CD14-positive monocyte (primary cell): Measurements from ENCODE around the gene NTNG2. TPM values are rescaled to one million over a fixed set of nuclear protein-coding genes. Genes with fewer than 3 reads are reported as not detected.
A peak's percentile ranks its signal among the peaks of the same experiment; 100 is the strongest.

Experiments
- DNase-seq, 3 donors: peaks; one replicate each; pipeline ENCODE4 v3.0.0-alpha.2; 2011 to 2022
- H2AFZ ChIP-seq: 2 replicates; pipeline ENCODE4 v1.6.0; 2012; ENCODE audit warnings: mild to moderate bottlenecking, low read depth, low read length, inconsistent platforms; ENCODE audit not compliant: insufficient read depth, poor library complexity, severe bottlenecking
- H3K27ac ChIP-seq, 2 donors: 1 replicate in 1 of 2; 2 replicates in 1 of 2; pipeline ENCODE4 v1.5.1; 2012 to 2013; ENCODE audit warnings: low read length in 2 of 2, control low read depth in 1 of 2, inconsistent platforms in 1 of 2, low read depth in 1 of 2, mild to moderate bottlenecking in 1 of 2
- H3K27me3 ChIP-seq, 2 donors: one replicate each; pipeline versions ENCODE4 v1.6.0 to v1.6.1; 2011 to 2013; ENCODE audit warnings: low read length in 2 of 2; ENCODE audit not compliant: control insufficient read depth in 2 of 2, insufficient read depth in 2 of 2
- H3K36me3 ChIP-seq, 2 donors: replicated peaks in 1 of 2; 1 replicate in 1 of 2; 2 replicates in 1 of 2; pipeline versions ENCODE4 v1.5.1 to v1.6.1; 2012 to 2013; ENCODE audit warnings: low read length in 2 of 2, control low read depth in 1 of 2, inconsistent platforms in 1 of 2, mild to moderate bottlenecking in 1 of 2; ENCODE audit not compliant: insufficient read depth in 2 of 2, control insufficient read depth in 1 of 2
- H3K4me1 ChIP-seq, 2 donors: 1 replicate in 1 of 2; 2 replicates in 1 of 2; pipeline versions ENCODE4 v1.5.1 to v1.6.1; 2012 to 2013; ENCODE audit warnings: low read length in 2 of 2, control low read depth in 1 of 2, inconsistent platforms in 1 of 2, mild to moderate bottlenecking in 1 of 2, moderate library complexity in 1 of 2; ENCODE audit not compliant: insufficient read depth in 2 of 2, control insufficient read depth in 1 of 2
- H3K4me2 ChIP-seq: replicated peaks from 2 replicates; pipeline ENCODE3; 2012; ENCODE audit warnings: low read length, moderate library complexity, mild to moderate bottlenecking; ENCODE audit not compliant: poor library complexity, severe bottlenecking; ENCODE audit errors: extremely low read depth
- H3K4me3 ChIP-seq, 3 experiments: fragments of 200-600 bp in 1 of 3; sonication (generic) in 1 of 3; replicated peaks in 1 of 3; 1 replicate in 2 of 3; 2 replicates in 1 of 3; pipeline ENCODE4 v1.5.1; 2011 to 2013; ENCODE audit warnings: low read length in 3 of 3, mild to moderate bottlenecking in 3 of 3, control low read depth in 2 of 3, low read depth in 2 of 3, inconsistent platforms in 1 of 3, moderate library complexity in 1 of 3
- H3K79me2 ChIP-seq: 2 replicates; pipeline ENCODE4 v1.6.0; 2012; ENCODE audit warnings: mild to moderate bottlenecking, control low read depth, inconsistent platforms, low read length, moderate library complexity; ENCODE audit not compliant: insufficient read depth
- H3K9ac ChIP-seq: 2 replicates; pipeline ENCODE4 v1.6.0; 2017; ENCODE audit warnings: low read length, mild to moderate bottlenecking; ENCODE audit not compliant: insufficient read depth, poor library complexity, severe bottlenecking
- H3K9me3 ChIP-seq, 2 donors: replicated peaks in 1 of 2; 1 replicate in 1 of 2; 2 replicates in 1 of 2; pipeline versions ENCODE4 v1.5.1 to v1.6.1; 2012 to 2013; ENCODE audit warnings: low read length in 2 of 2, control low read depth in 1 of 2; ENCODE audit not compliant: control insufficient read depth in 1 of 2, insufficient read depth in 1 of 2
- H4K20me1 ChIP-seq: 2 replicates; pipeline ENCODE4 v1.6.0; 2012; ENCODE audit warnings: mild to moderate bottlenecking, low read length, control low read depth, moderate library complexity; ENCODE audit not compliant: insufficient read depth
- H3K27ac Mint-ChIP-seq, 7 donors: one replicate each; pipeline ENCODE4 v1.8.0; 2020; ENCODE audit warnings: mild to moderate bottlenecking in 7 of 7, mixed read lengths in 7 of 7, moderate library complexity in 6 of 7, inconsistent platforms in 2 of 7
- H3K27me3 Mint-ChIP-seq, 3 donors: one replicate each; pipeline ENCODE4 v1.8.0; 2021 to 2022; ENCODE audit warnings: low read depth in 3 of 3, mild to moderate bottlenecking in 3 of 3, mixed read lengths in 3 of 3, moderate library complexity in 3 of 3, inconsistent platforms in 1 of 3
- H3K36me3 Mint-ChIP-seq, 2 donors: one replicate each; pipeline ENCODE4 v1.8.0; 2020; ENCODE audit warnings: mixed read lengths in 2 of 2, inconsistent platforms in 1 of 2, mild to moderate bottlenecking in 1 of 2
- H3K4me1 Mint-ChIP-seq: one replicate; pipeline ENCODE4 v1.8.0; 2020; ENCODE audit warnings: mild to moderate bottlenecking, mixed read lengths
- H3K4me3 Mint-ChIP-seq, 2 donors: one replicate each; pipeline ENCODE4 v1.8.0; 2020; ENCODE audit warnings: mild to moderate bottlenecking in 2 of 2, mixed read lengths in 2 of 2, moderate library complexity in 1 of 2
- H3K9me3 Mint-ChIP-seq, 7 donors: one replicate each; pipeline ENCODE4 v1.8.0; 2020 to 2022; ENCODE audit warnings: mixed read lengths in 7 of 7, mild to moderate bottlenecking in 6 of 7, moderate library complexity in 6 of 7, inconsistent platforms in 2 of 7
- CTCF ChIP-seq: fragments of 200-600 bp; IDR thresholded peaks from one replicate; pipeline ENCODE4 v1.8.0; 2022; ENCODE audit warnings: antibody characterized with exemption, mild to moderate bottlenecking
- WGBS: methylation state at CpG from one replicate; pipeline ENCODE4 v1.1.5; 2013; ENCODE audit warnings: missing lambda C conversion rate; ENCODE audit not compliant: insufficient coverage; 5-methylcytosine and 5-hydroxymethylcytosine counted together
- intact Hi-C, 2 donors: fragments of 100-400 bp; cut with micrococcal nuclease; formaldehyde crosslinking; loops; one replicate each; pipeline versions ENCODE4 v1.15.0 to v1.15.1; 2023
- polyA plus RNA-seq, 3 donors: library from polyadenylated mRNA; depleted of rRNA in 1 of 3; unstranded in 2 of 3; stranded (reverse) in 1 of 3; fragments of 300-500 nt in 2 of 3; fragments of >200 nt in 1 of 3; fragmentation: Illumina TruSeq in 2 of 3; gene quantifications; 1 replicate in 2 of 3; 2 replicates in 1 of 3; pipeline ENCODE4 v1.2.3, GENCODE V29; 2012 to 2021

NTNG2 gene
- polyA plus RNA-seq, 3 donors = 2.1 to 10.0 (median 5.0) TPM

GRCh38 chr9:132221941-132222340 is 60.1 kb downstream of the NTNG2 start:
- no peak for DNase-seq
- Histone ChIP-seq H4K20me1 (no peaks in the 10 kb centered on the region), H3K27ac (no peak overlapping the region), H3K4me3 (no peak overlapping the region), H3K27me3 (no peaks in the 10 kb centered on the region), H3K36me3 (no peaks in the 10 kb centered on the region), H2AFZ (no peak overlapping the region), H3K79me2 (no peaks in the 10 kb centered on the region), H3K9ac (no peak overlapping the region), H3K4me1 (peaks cover 78 to 82% of the 10 kb centered on the region in 2 donors), H3K4me2 (no peak overlapping the region), H3K9me3 (no peaks in the 10 kb centered on the region)
- Mint-ChIP-seq H3K4me3 (no peak overlapping the region), H3K4me1 (peaks cover 77% of the 10 kb centered on the region), H3K27ac (no peak overlapping the region), H3K36me3 (no peaks in the 10 kb centered on the region), H3K9me3 (peaks cover 0 to 4% (median 0%) of the 10 kb centered on the region in 7 donors), H3K27me3 (peaks cover 1 to 3% (median 3%) of the 10 kb centered on the region in 3 donors)
- 86% methylated on average over 2 of the region's 6 CpGs for WGBS
- no peak for TF ChIP-seq CTCF
- intact Hi-C loops = no loop called here

- no peaks in the 10 kb centered on the region for H3K9me3 ChIP-seq
- no peaks in the 10 kb centered on the region for H3K27me3 ChIP-seq
- no peak for DNase-seq
- no peaks in the 10 kb centered on the region for H3K9me3 Mint-ChIP-seq
- intact Hi-C loops = no loop called here
- no peak overlapping the region for H3K9ac ChIP-seq
- H2AFZ ChIP-seq = no peak overlapping the region
- peak overlapping the region in 1 of 2 donors; percentile 15 for H3K4me3 Mint-ChIP-seq
- WGBS = no CpG with 5 or more reads among the region's 3 CpGs
- peak overlapping the region in 6 of 7 donors; percentile 61 to 97 (median 94) for H3K27ac Mint-ChIP-seq
- no peaks in the 10 kb centered on the region for H4K20me1 ChIP-seq
- peaks cover 4 to 7% (median 6%) of the 10 kb centered on the region in 3 donors for H3K27me3 Mint-ChIP-seq
- peaks cover 51% of the 10 kb centered on the region for H3K4me1 Mint-ChIP-seq
- peaks cover 53 to 55% of the 10 kb centered on the region in 2 donors for H3K4me1 ChIP-seq
- H3K4me2 ChIP-seq = no peak overlapping the region
- TF ChIP-seq CTCF = no peak
- no peak overlapping the region for H3K4me3 ChIP-seq
- H3K36me3 Mint-ChIP-seq = no peaks in the 10 kb centered on the region
- H3K27ac ChIP-seq = peak overlapping the region in 1 of 2 donors; percentile 89
- H3K36me3 ChIP-seq = no peaks in the 10 kb centered on the region
- H3K79me2 ChIP-seq = no peaks in the 10 kb centered on the region
Observed at GRCh38 chr9:132224645-132225044, 62.8 kb downstream of the NTNG2 start.
